ENCODE measurements around the gene PLET1. TPM values are rescaled to one million over a fixed set of nuclear protein-coding genes. Genes with fewer than 3 reads are reported as not detected.

The PLET1 gene
- total and polyA plus RNA-seq, 2 experiments from 2014 or later = not detected

GRCh38 chr11:112235750-112236390, 24.8 kb downstream of the PLET1 start:
- no peaks in the 10 kb centered on the region for H4K20me1 ChIP-seq (ENCODE audit: insufficient read depth, poor library complexity, severe bottlenecking)
- no peaks in the 10 kb centered on the region for H3K27me3 ChIP-seq
- DNase-seq (ENCODE audit: low spot score) = no peak
- peaks cover 4% of the 10 kb centered on the region for H3K36me3 ChIP-seq (replicated peaks; ENCODE audit: insufficient read depth, low read depth)
- H2AFZ ChIP-seq = no peak overlapping the region
- no peak for TF ChIP-seq EZH2 (IDR thresholded peaks at IDR 0.05; ENCODE audit: borderline replicate concordance)
- TF ChIP-seq EZH2phosphoT487 (IDR thresholded peaks at IDR 0.05; ENCODE audit: low read depth, severe bottlenecking, unreplicated experiment) = no peak
- TF ChIP-seq CTCF (IDR thresholded peaks at IDR 0.05; ENCODE audit: poor library complexity) = no peak
- H3K79me2 ChIP-seq = peaks cover 6% of the 10 kb centered on the region
- no peaks in the 10 kb centered on the region for H3K9me2 ChIP-seq (replicated peaks; ENCODE audit: insufficient read depth)
- no peak overlapping the region for H3K4me3 ChIP-seq
- H3K9me3 ChIP-seq (ENCODE audit: low read depth) = no peaks in the 10 kb centered on the region
- 97% methylated on average over 8 of the region's 8 CpGs for WGBS (ENCODE audit: low lambda C conversion rate, missing lambda C conversion rate)
- H3K27ac ChIP-seq = no peak overlapping the region
- no peaks in the 10 kb centered on the region for H3K4me1 ChIP-seq (ENCODE audit: insufficient read depth)
- H3K4me2 ChIP-seq = no peak overlapping the region

- H3K79me2 ChIP-seq = peaks cover 33% of the 10 kb centered on the region
These were observed 28.7 kb downstream of the PLET1 start for GRCh38 chr11:112231952-112232351.

GRCh38 chr11:112229746-112230433, 30.8 kb downstream of the PLET1 start:
- H3K79me2 ChIP-seq = peaks cover 37% of the 10 kb centered on the region
- H3K9me3 ChIP-seq (ENCODE audit: low read depth) = no peaks in the 10 kb centered on the region
- no peaks in the 10 kb centered on the region for H4K20me1 ChIP-seq (ENCODE audit: insufficient read depth, poor library complexity, severe bottlenecking)
- no peak overlapping the region for H3K27ac ChIP-seq
- no peak overlapping the region for H2AFZ ChIP-seq
- TF ChIP-seq EZH2phosphoT487 (IDR thresholded peaks at IDR 0.05; ENCODE audit: low read depth, severe bottlenecking, unreplicated experiment) (no peak), CTCF (IDR thresholded peaks at IDR 0.05; ENCODE audit: poor library complexity) (no peak), EZH2 (IDR thresholded peaks at IDR 0.05; ENCODE audit: borderline replicate concordance) (no peak)
- H3K4me1 ChIP-seq (ENCODE audit: insufficient read depth) = no peaks in the 10 kb centered on the region
- 62% methylated on average over 3 of the region's 3 CpGs for WGBS (ENCODE audit: low lambda C conversion rate, missing lambda C conversion rate)
- no peak for DNase-seq (ENCODE audit: low spot score)
- no peak overlapping the region for H3K4me2 ChIP-seq
- H3K4me3 ChIP-seq = no peak overlapping the region
- H3K36me3 ChIP-seq (replicated peaks; ENCODE audit: insufficient read depth, low read depth) = no peaks in the 10 kb centered on the region
- H3K27me3 ChIP-seq = no peaks in the 10 kb centered on the region
- H3K9me2 ChIP-seq (replicated peaks; ENCODE audit: insufficient read depth) = no peaks in the 10 kb centered on the region

More at GRCh38 chr11:112231952-112232351, 28.7 kb downstream of the PLET1 start:
- H3K27ac ChIP-seq = no peak overlapping the region
- H3K4me2 ChIP-seq = no peak overlapping the region
- no peaks in the 10 kb centered on the region for H3K4me1 ChIP-seq (ENCODE audit: insufficient read depth)
- no peak for DNase-seq (ENCODE audit: low spot score)
- no peak overlapping the region for H2AFZ ChIP-seq
- no peaks in the 10 kb centered on the region for H3K27me3 ChIP-seq
- no peaks in the 10 kb centered on the region for H3K9me2 ChIP-seq (replicated peaks; ENCODE audit: insufficient read depth)
- no peaks in the 10 kb centered on the region for H3K36me3 ChIP-seq (replicated peaks; ENCODE audit: insufficient read depth, low read depth)
- no peaks in the 10 kb centered on the region for H3K9me3 ChIP-seq (ENCODE audit: low read depth)
- H4K20me1 ChIP-seq (ENCODE audit: insufficient read depth, poor library complexity, severe bottlenecking) = no peaks in the 10 kb centered on the region
- no peak for TF ChIP-seq EZH2 (IDR thresholded peaks at IDR 0.05; ENCODE audit: borderline replicate concordance)
- no peak for TF ChIP-seq EZH2phosphoT487 (IDR thresholded peaks at IDR 0.05; ENCODE audit: low read depth, severe bottlenecking, unreplicated experiment)
- no peak for TF ChIP-seq CTCF (IDR thresholded peaks at IDR 0.05; ENCODE audit: poor library complexity)
- 75% methylated on average over 2 of the region's 2 CpGs for WGBS (ENCODE audit: low lambda C conversion rate, missing lambda C conversion rate)
- H3K4me3 ChIP-seq = no peak overlapping the region

All from hepatocyte (in vitro differentiated cells).